HCT116 (cell line): ENCODE measurements around the gene GAPDH. TPM values are rescaled to one million over a fixed set of nuclear protein-coding genes. Genes with fewer than 3 reads are reported as not detected.

Experiments used
- ATAC-seq: fragments of 200-7000 bp; cut with Tn5 transposase; 2 replicates; pipeline ENCODE4 v1.9.1; 2020; ENCODE audit warnings: mild to moderate bottlenecking, moderate library complexity
- BruUV-seq: library from RNA; stranded (reverse); fragments of 400-500 nt; replicated peaks from 2 replicates; lab custom pipeline; 2021; lab: Mats Ljungman, UMichigan
- CTCF ChIA-PET: fragments of 300-600 bp; sonication (Branson Sonifier 250); formaldehyde crosslinking; loops from one replicate; lab custom pipeline; 2021; ENCODE audit warnings: antibody characterized with exemption; lab: Charles Lee
- POLR2A ChIA-PET: fragments of 300-600, 350-600 bp; sonication (Branson Sonifier 250); formaldehyde crosslinking; loops from one replicate; lab custom pipeline; 2021; ENCODE audit warnings: antibody characterized with exemption; lab: Charles Lee
- RAD21 ChIA-PET, 2 experiments: fragments of 300-600 bp; sonication (Branson Sonifier 250); formaldehyde crosslinking; loops; one replicate each; lab custom pipeline; 2023; ENCODE audit warnings: low total read pairs in 2 of 2; ENCODE audit not compliant: uncharacterized antibody in 2 of 2, unreplicated experiment in 2 of 2, low non-redundant PET in 1 of 2; lab: Charles Lee
- DNase-seq: peaks from one replicate; pipeline ENCODE4 v3.0.0-alpha.2; 2010; ENCODE audit warnings: low read depth, low spot score
- H2AFZ ChIP-seq: fragments of 200-600 bp; shearing (Covaris generic), sonication (generic); 2 replicates; pipeline ENCODE4 v1.6.1; 2017; ENCODE audit warnings: low read depth, mixed run types, mixed read lengths, antibody characterized with exemption, low read length; ENCODE audit not compliant: poor library complexity, severe bottlenecking
- H3K27ac ChIP-seq: 2 replicates; pipeline ENCODE4 v1.5.1; 2012; ENCODE audit warnings: low read depth, low read length
- H3K27me3 ChIP-seq: fragments of 200-600 bp; sonication (generic); 2 replicates; pipeline ENCODE4 v1.6.1; 2016; ENCODE audit warnings: mixed run types, low read length, mixed read lengths; ENCODE audit not compliant: insufficient read depth
- H3K36me3 ChIP-seq, 2 experiments: fragments of 200-500 bp in 1 of 2; fragments of 200-600 bp in 1 of 2; sonication (Bioruptor generic) in 1 of 2; sonication (generic) in 1 of 2; 2 replicates each; pipeline versions ENCODE4 v1.5.1 to v1.6.1; 2014 to 2016; ENCODE audit warnings: low read length in 2 of 2, inconsistent platforms in 1 of 2, mixed read lengths in 1 of 2, mixed run types in 1 of 2; ENCODE audit not compliant: insufficient read depth in 2 of 2, control insufficient read depth in 1 of 2
- H3K4me1 ChIP-seq, 2 experiments: fragments of 200-600 bp in 1 of 2; sonication (generic) in 1 of 2; 2 replicates each; pipeline versions ENCODE4 v1.5.1 to v1.6.1; 2012 to 2017; ENCODE audit warnings: low read length in 2 of 2, inconsistent platforms in 1 of 2, mild to moderate bottlenecking in 1 of 2, mixed read lengths in 1 of 2, mixed run types in 1 of 2, moderate library complexity in 1 of 2; ENCODE audit not compliant: insufficient read depth in 2 of 2, control insufficient read depth in 1 of 2
- H3K4me2 ChIP-seq: fragments of 200-600 bp; sonication (generic); 2 replicates; pipeline ENCODE4 v1.6.1; 2017; ENCODE audit warnings: mixed run types, low read length, mixed read lengths
- H3K4me3 ChIP-seq, 2 experiments: fragments of 200-600 bp in 1 of 2; sonication (generic) in 1 of 2; replicated peaks in 1 of 2; 2 replicates each; pipeline ENCODE4 v1.5.1; 2011 to 2016; ENCODE audit warnings: low read length in 2 of 2, control low read depth in 1 of 2, low read depth in 1 of 2, mild to moderate bottlenecking in 1 of 2, mixed read lengths in 1 of 2, mixed run types in 1 of 2
- H3K79me2 ChIP-seq: fragments of 200-600 bp; sonication (generic); 2 replicates; pipeline ENCODE4 v1.6.1; 2017; ENCODE audit warnings: mild to moderate bottlenecking, mixed run types, low read length, moderate library complexity, mixed read lengths; ENCODE audit not compliant: insufficient read depth
- H3K9ac ChIP-seq: fragments of 200-600 bp; sonication (generic); 2 replicates; pipeline ENCODE4 v1.6.1; 2016; ENCODE audit warnings: low read length, mixed read lengths
- H3K9me2 ChIP-seq: fragments of 200-600 bp; sonication (generic), shearing (Covaris generic); 2 replicates; pipeline ENCODE4 v1.6.1; 2017; ENCODE audit warnings: mixed run types, mild to moderate bottlenecking, moderate library complexity; ENCODE audit not compliant: insufficient read depth
- H3K9me3 ChIP-seq, 2 experiments: fragments of 200-500 bp in 1 of 2; fragments of 200-600 bp in 1 of 2; sonication (Bioruptor generic) in 1 of 2; sonication (generic) in 1 of 2; 2 replicates each; pipeline ENCODE4 v1.6.1; 2014 to 2017; ENCODE audit warnings: low read length in 2 of 2, mixed read lengths in 2 of 2, inconsistent platforms in 1 of 2, low read depth in 1 of 2, mild to moderate bottlenecking in 1 of 2, mixed run types in 1 of 2, moderate library complexity in 1 of 2; ENCODE audit not compliant: control insufficient read depth in 1 of 2, insufficient read depth in 1 of 2
- H4K20me1 ChIP-seq: fragments of 200-600 bp; sonication (generic), shearing (Covaris generic); 2 replicates; pipeline ENCODE4 v1.6.1; 2017; ENCODE audit warnings: mixed run types, mild to moderate bottlenecking, moderate library complexity; ENCODE audit not compliant: insufficient read depth
- ATF3 ChIP-seq: IDR thresholded peaks from 2 replicates; pipeline ENCODE4 v1.6.1; 2012
- CEBPB ChIP-seq: IDR thresholded peaks from 2 replicates; pipeline ENCODE4 v1.6.1; 2012; ENCODE audit warnings: low read depth
- EGR1 ChIP-seq: IDR thresholded peaks from 2 replicates; pipeline ENCODE4 v1.6.1; 2012; ENCODE audit warnings: low read depth
- ELF1 ChIP-seq: IDR thresholded peaks from 2 replicates; pipeline ENCODE4 v1.6.1; 2012; ENCODE audit warnings: low read depth, borderline replicate concordance
- EZH2phosphoT487 ChIP-seq: fragments of 200-600 bp; IDR thresholded peaks from 2 replicates; pipeline ENCODE4 v1.6.1; 2018; ENCODE audit warnings: antibody characterized with exemption, borderline replicate concordance
- JUND ChIP-seq: IDR thresholded peaks from 2 replicates; pipeline ENCODE4 v1.6.1; 2012
- POLR2A ChIP-seq: IDR thresholded peaks from 2 replicates; pipeline ENCODE4 v1.7.0; 2011; ENCODE audit warnings: borderline replicate concordance; ENCODE audit not compliant: insufficient read depth, insufficient read length; ENCODE audit errors: extremely low read depth
- POLR2AphosphoS5 ChIP-seq: IDR thresholded peaks from 2 replicates; pipeline ENCODE4 v1.6.1; 2011; ENCODE audit warnings: mild to moderate bottlenecking, low read depth, low read length, moderate library complexity
- RAD21 ChIP-seq: IDR thresholded peaks from 2 replicates; pipeline ENCODE4 v1.6.1; 2012; ENCODE audit warnings: low read depth, mild to moderate bottlenecking
- REST ChIP-seq: IDR thresholded peaks from 2 replicates; pipeline ENCODE4 v1.6.1; 2012; ENCODE audit warnings: low read depth
- SIN3A ChIP-seq: IDR thresholded peaks from 2 replicates; pipeline ENCODE4 v1.6.1; 2012; ENCODE audit warnings: low read depth
- SP1 ChIP-seq: IDR thresholded peaks from 2 replicates; pipeline ENCODE4 v1.6.1; 2012; ENCODE audit warnings: low read depth
- TCF7L2 ChIP-seq: IDR thresholded peaks from 2 replicates; pipeline ENCODE4 v1.7.0; 2011; ENCODE audit warnings: borderline replicate concordance, inconsistent platforms; ENCODE audit not compliant: insufficient read depth, insufficient read length; ENCODE audit errors: extremely low read depth
- ZBTB33 ChIP-seq: IDR thresholded peaks from 2 replicates; pipeline ENCODE4 v1.6.1; 2011; ENCODE audit warnings: mild to moderate bottlenecking, low read length, moderate library complexity; ENCODE audit not compliant: insufficient replicate concordance; ENCODE audit errors: extremely low read depth
- ZFX ChIP-seq: fragments of 450-650 bp; IDR thresholded peaks from 2 replicates; pipeline ENCODE4 v1.6.1; 2017
- ZNF274 ChIP-seq: fragments of 200-500 bp; sonication (Bioruptor generic); IDR thresholded peaks from 2 replicates; pipeline ENCODE4 v1.6.1; 2014; ENCODE audit warnings: mild to moderate bottlenecking, low read depth, low read length, inconsistent platforms
- intact Hi-C: fragments of 100-400 bp; cut with micrococcal nuclease; formaldehyde crosslinking; loops from 2 replicates; pipeline ENCODE4 v1.10.0; 2022
- total RNA-seq: library from RNA; stranded (reverse); gene quantifications from one replicate; pipeline ENCODE4 v1.2.1, GENCODE V29; 2021; ENCODE audit not compliant: unreplicated experiment

The GAPDH gene
- total RNA-seq, 1 experiment from 2014 or later, result 5,901 TPM

GRCh38 chr12:6552140-6552551 is 17.8 kb downstream of the GAPDH start (continued):
- TF ChIP-seq SP1 (no peak), ATF3 (no peak), EZH2phosphoT487 (no peak)

GRCh38 chr12:6553051-6553868 is 18.9 kb downstream of the GAPDH start:
- H3K27me3 ChIP-seq, result no peaks in the 10 kb centered on the region
- no peaks in the 10 kb centered on the region for H3K9me2 ChIP-seq
- no peaks in the 10 kb centered on the region for H3K9me3 ChIP-seq
- H3K36me3 ChIP-seq, result peaks cover 8 to 16% of the 10 kb centered on the region in 2 experiments
- ATAC-seq, result no peak
- H3K27ac ChIP-seq, result no peak overlapping the region
- no peak overlapping the region for H3K9ac ChIP-seq
- no peak overlapping the region for H2AFZ ChIP-seq
- peaks cover 4 to 21% of the 10 kb centered on the region in 2 experiments; a peak in 3 of 4 replicates for H3K4me1 ChIP-seq
- H3K79me2 ChIP-seq, result peaks cover 10% of the 10 kb centered on the region
- CTCF ChIA-PET, result interaction anchor here (1.1 to 4.3 kb wide), 4 partner anchors 10 to 60 kb away, joined by 4 to 19 read pairs (median 10); no protein-coding TSS in a partner anchor
- DNase-seq, result no peak
- no TSS peak for BruUV-seq
- POLR2A ChIA-PET, result interaction anchor here (1.2 to 8.9 kb wide), 2 partner anchors 12 to 16 kb away, joined by 3 to 84 read pairs; partner anchors contain the start of gene GAPDH
- RAD21 ChIA-PET, result no interaction called here
- H3K4me2 ChIP-seq, result no peak overlapping the region
- intact Hi-C loops, result no loop called here
- H3K4me3 ChIP-seq, result no peak overlapping the region
- H4K20me1 ChIP-seq, result peaks cover 12% of the 10 kb centered on the region; the same call in 1 of the 2 replicates
- no peak for TF ChIP-seq EGR1
- no peak for TF ChIP-seq ZBTB33
- TF ChIP-seq TCF7L2, result no peak
- TF ChIP-seq REST, result no peak
- TF ChIP-seq ZNF274, result no peak
- TF ChIP-seq JUND, result no peak
- no peak for TF ChIP-seq POLR2AphosphoS5
- TF ChIP-seq SIN3A, result no peak
- no peak for TF ChIP-seq CEBPB
- no peak for TF ChIP-seq ZFX
- TF ChIP-seq SP1, result no peak
- no peak for TF ChIP-seq ELF1
- TF ChIP-seq RAD21, result no peak
- no peak for TF ChIP-seq POLR2A
